Heart left ventricle (tissue), 13 donors: ENCODE data around the gene CNKSR3.

Experiments
- CTCF ChIP-seq, 12 donors: fragments of 200-600 bp; sonication (generic) in 4 of 12; IDR thresholded peaks; one replicate each; pipeline versions ENCODE4 v1.5.0 to v1.8.0; 2018 to 2022; ENCODE audit warnings: antibody characterized with exemption in 12 of 12, mild to moderate bottlenecking in 5 of 12
- POLR2A ChIP-seq, 2 donors: fragments of 450-650 bp; IDR thresholded peaks; one replicate each; pipeline ENCODE4 v1.6.1; 2017; ENCODE audit warnings: antibody characterized with exemption in 2 of 2, mild to moderate bottlenecking in 2 of 2, moderate library complexity in 2 of 2
- donor health status: ischemic (EF 13 %, LVEDD 7.1; RV severe dilation, severe dysfunction).
- donor health status: DM: no; HTN: yes; CAD: no.
- donor health status: DM: no; HTN: no; CAD: no.
- donor health status: ischemic (EF 25% LVEDD 6.9; RV normal size, moderate dysfunction).
- donor health status: ischemic (EF 25% LVEDD 5.7; RV mildly dilated, moderate dysfunction).
- donor health status: ischemic (EF 35%, LVEDD 5.7; RV mildly dilated, moderate dysfunction).
- donor health status: nonischemic (EF 11% LVEDD 7.7; RV severe dilation, severe dysfunction).
- donor health status: DM: yes; HTN: yes; CAD: no.
- donor health status: PGD.
- donor health status: ischemic (EF 29% LVEDD 5.4; RV normal size, mild dysfunction).
- donor health status: nonischemic (EF 23%, LVEDD 6.1; RV moderate dilation, normal function).

DNA sequence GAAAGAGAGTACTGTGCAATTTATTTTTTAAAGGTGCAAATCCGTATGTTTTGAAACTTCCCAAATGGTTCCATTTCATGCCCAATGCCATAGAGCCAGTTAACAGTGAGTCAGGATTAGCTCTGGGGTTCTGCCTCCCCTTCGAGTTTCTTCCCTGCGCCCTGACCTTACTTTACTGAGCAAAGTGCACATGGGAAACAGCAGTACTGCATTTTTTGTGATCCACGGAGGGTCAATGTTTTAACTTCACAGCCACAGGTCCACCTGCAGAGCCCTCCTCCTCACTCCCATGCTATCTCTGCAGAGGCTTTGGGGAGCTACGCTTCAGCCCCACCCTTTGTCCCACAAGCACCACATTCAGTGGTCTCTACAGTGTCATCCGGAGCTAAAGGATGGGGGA is 44.0 kb upstream of the CNKSR3 start:
- TF ChIP-seq CTCF (IDR thresholded peaks at IDR 0.05), result no peak
- no peak for TF ChIP-seq POLR2A (IDR thresholded peaks at IDR 0.05)
